IgD-negative memory B cell (primary cell): ENCODE data around the gene ERMP1. TPM values are rescaled to one million over a fixed set of nuclear protein-coding genes. Genes with fewer than 3 reads are reported as not detected.
A peak's percentile ranks its signal among the peaks of the same experiment; 100 is the strongest.
"Not testable (repeated sequence)": the region's sequence is repeated elsewhere in the genome, so short reads cannot be mapped to it uniquely, and the experiment has no call there.

Experiments used
- H3K27ac Mint-ChIP-seq, 3 donors: one replicate each; pipeline ENCODE4 v1.8.0; 2020 to 2022; ENCODE audit warnings: mild to moderate bottlenecking in 3 of 3, mixed read lengths in 3 of 3, moderate library complexity in 1 of 3
- H3K27me3 Mint-ChIP-seq: one replicate; pipeline ENCODE4 v1.8.0; 2021; ENCODE audit warnings: mixed read lengths
- H3K36me3 Mint-ChIP-seq: one replicate; pipeline ENCODE4 v1.8.0; 2020; ENCODE audit warnings: mild to moderate bottlenecking, mixed read lengths
- H3K4me1 Mint-ChIP-seq, 3 donors: one replicate each; pipeline ENCODE4 v1.8.0; 2020 to 2022; ENCODE audit warnings: mixed read lengths in 3 of 3, mild to moderate bottlenecking in 1 of 3
- H3K4me3 Mint-ChIP-seq, 4 donors: one replicate each; pipeline ENCODE4 v1.8.0; 2020 to 2022; ENCODE audit warnings: mild to moderate bottlenecking in 4 of 4, mixed read lengths in 4 of 4, moderate library complexity in 3 of 4
- H3K9me3 Mint-ChIP-seq, 3 donors: one replicate each; pipeline ENCODE4 v1.8.0; 2020 to 2021; ENCODE audit warnings: mixed read lengths in 3 of 3, mild to moderate bottlenecking in 1 of 3
- polyA plus RNA-seq: library from polyadenylated mRNA; unstranded; fragments of 300-500 nt; fragmentation: Illumina TruSeq; gene quantifications from one replicate; pipeline ENCODE4 v1.2.3, GENCODE V29; 2021

Gene ERMP1
- polyA plus RNA-seq, 1 donor from 2014 or later = 6.7 TPM

GRCh38 chr9:5787759-5788302 is 45.1 kb downstream of the ERMP1 start:
- peaks cover 35% of the 10 kb centered on the region for H3K36me3 Mint-ChIP-seq
- H3K27me3 Mint-ChIP-seq = no peaks in the 10 kb centered on the region
- no peak overlapping the region for H3K4me3 Mint-ChIP-seq
- no peak overlapping the region for H3K27ac Mint-ChIP-seq
- H3K9me3 Mint-ChIP-seq = peaks cover 4 to 7% (median 4%) of the 10 kb centered on the region in 3 donors
- H3K4me1 Mint-ChIP-seq = peaks cover 11 to 23% (median 12%) of the 10 kb centered on the region in 3 donors

GRCh38 chr9:5787220-5787619 is 45.7 kb downstream of the ERMP1 start:
- Mint-ChIP-seq H3K4me1 (peaks cover 11 to 21% (median 12%) of the 10 kb centered on the region in 3 donors), H3K9me3 (peaks cover 5 to 7% (median 6%) of the 10 kb centered on the region in 3 donors), H3K27me3 (no peaks in the 10 kb centered on the region), H3K36me3 (peaks cover 38% of the 10 kb centered on the region), H3K27ac (peak overlapping the region in 1 of 3 donors; percentile 23), H3K4me3 (no peak overlapping the region)

- H3K27ac Mint-ChIP-seq = peak overlapping the region in 1 of 3 donors; percentile 59
- H3K9me3 Mint-ChIP-seq = peaks cover 5 to 9% (median 6%) of the 10 kb centered on the region in 3 donors
- no peaks in the 10 kb centered on the region for H3K27me3 Mint-ChIP-seq
- H3K36me3 Mint-ChIP-seq = peaks cover 43% of the 10 kb centered on the region
- peaks cover 9 to 18% (median 11%) of the 10 kb centered on the region in 3 donors for H3K4me1 Mint-ChIP-seq
- no peak overlapping the region for H3K4me3 Mint-ChIP-seq
Observed at GRCh38 chr9:5786370-5787127, 46.4 kb downstream of the ERMP1 start.

GRCh38 chr9:5784526-5785315 is 48.2 kb downstream of the ERMP1 start:
- peaks cover 0 to 8% (median 5%) of the 10 kb centered on the region in 3 donors for H3K4me1 Mint-ChIP-seq

GRCh38 chr9:5783982-5784381 is 48.9 kb downstream of the ERMP1 start:
- H3K27me3 Mint-ChIP-seq = no peaks in the 10 kb centered on the region
- H3K36me3 Mint-ChIP-seq = peaks cover 41% of the 10 kb centered on the region
- H3K27ac Mint-ChIP-seq = peak overlapping the region in 1 of 3 donors; percentile 43
- peaks cover 8 to 14% (median 10%) of the 10 kb centered on the region in 3 donors for H3K9me3 Mint-ChIP-seq
- H3K4me1 Mint-ChIP-seq = peaks cover 0 to 5% (median 3%) of the 10 kb centered on the region in 3 donors
- H3K4me3 Mint-ChIP-seq = no peak overlapping the region

More at GRCh38 chr9:5784526-5785315, 48.2 kb downstream of the ERMP1 start:
- Mint-ChIP-seq H3K27me3 (no peaks in the 10 kb centered on the region), H3K36me3 (peaks cover 43% of the 10 kb centered on the region), H3K27ac (peak overlapping the region in 2 of 3 donors; percentile 8 to 43), H3K4me3 (no peak overlapping the region), H3K9me3 (peaks cover 8 to 14% (median 10%) of the 10 kb centered on the region in 3 donors)

GRCh38 chr9:5783420-5783819 is 49.5 kb downstream of the ERMP1 start:
- not testable (repeated sequence) for H3K4me3 Mint-ChIP-seq, H3K27me3 Mint-ChIP-seq, H3K4me1 Mint-ChIP-seq
- Mint-ChIP-seq H3K9me3 (peaks cover 8 to 15% (median 10%) of the 10 kb centered on the region in 3 donors), H3K27ac (peak overlapping the region in 1 of 3 donors; percentile 20), H3K36me3 (peaks cover 41% of the 10 kb centered on the region)

- H3K4me1 Mint-ChIP-seq, H3K27ac Mint-ChIP-seq: not testable (repeated sequence)
- H3K9me3 Mint-ChIP-seq = peaks cover 8 to 19% (median 10%) of the 10 kb centered on the region in 3 donors
Observed at GRCh38 chr9:5779705-5780218, 53.2 kb downstream of the ERMP1 start.

GRCh38 chr9:5778805-5779204 is 54.1 kb downstream of the ERMP1 start:
- peaks cover 8 to 19% (median 10%) of the 10 kb centered on the region in 3 donors for H3K9me3 Mint-ChIP-seq
- no peak overlapping the region for H3K4me3 Mint-ChIP-seq
- H3K36me3 Mint-ChIP-seq = peaks cover 39% of the 10 kb centered on the region
- no peak overlapping the region for H3K27ac Mint-ChIP-seq
- no peaks in the 10 kb centered on the region for H3K4me1 Mint-ChIP-seq
- no peaks in the 10 kb centered on the region for H3K27me3 Mint-ChIP-seq

More at GRCh38 chr9:5779705-5780218, 53.2 kb downstream of the ERMP1 start:
- not testable (repeated sequence) for H3K4me3 Mint-ChIP-seq, H3K27me3 Mint-ChIP-seq
- peaks cover 33% of the 10 kb centered on the region for H3K36me3 Mint-ChIP-seq

- Mint-ChIP-seq H3K36me3 (peaks cover 23% of the 10 kb centered on the region), H3K27me3 (no peaks in the 10 kb centered on the region), H3K9me3 (peaks cover 0 to 4% (median 2%) of the 10 kb centered on the region in 3 donors), H3K27ac (no peak overlapping the region), H3K4me1 (no peaks in the 10 kb centered on the region), H3K4me3 (no peak overlapping the region)
Observed at GRCh38 chr9:5773324-5773999, 59.5 kb downstream of the ERMP1 start.

GRCh38 chr9:5767968-5768932 is 64.7 kb downstream of the ERMP1 start:
- Mint-ChIP-seq H3K9me3 (peaks cover 0 to 3% (median 0%) of the 10 kb centered on the region in 3 donors), H3K4me3 (no peak overlapping the region), H3K27me3 (no peaks in the 10 kb centered on the region), H3K27ac (no peak overlapping the region), H3K36me3 (peaks cover 21% of the 10 kb centered on the region), H3K4me1 (no peaks in the 10 kb centered on the region)

GRCh38 chr9:5764130-5764868 is 68.6 kb downstream of the ERMP1 start:
- peaks cover 0 to 3% (median 0%) of the 10 kb centered on the region in 3 donors for H3K9me3 Mint-ChIP-seq
- no peaks in the 10 kb centered on the region for H3K27me3 Mint-ChIP-seq
- H3K36me3 Mint-ChIP-seq = peaks cover 18% of the 10 kb centered on the region
- H3K27ac Mint-ChIP-seq = peak overlapping the region; percentile 11 to 84 (median 33)
- H3K4me3 Mint-ChIP-seq = no peak overlapping the region
- peaks cover 0 to 4% (median 2%) of the 10 kb centered on the region in 3 donors for H3K4me1 Mint-ChIP-seq

GRCh38 chr9:5762421-5762820 is 70.5 kb downstream of the ERMP1 start:
- peaks cover 0 to 4% (median 2%) of the 10 kb centered on the region in 3 donors for H3K4me1 Mint-ChIP-seq
- H3K27ac Mint-ChIP-seq = peak overlapping the region in 2 of 3 donors; percentile 22 to 66
- H3K9me3 Mint-ChIP-seq = peaks cover 0 to 3% (median 0%) of the 10 kb centered on the region in 3 donors
- peak overlapping the region in 1 of 4 donors; percentile 10 for H3K4me3 Mint-ChIP-seq
- H3K36me3 Mint-ChIP-seq = peaks cover 16% of the 10 kb centered on the region
- H3K27me3 Mint-ChIP-seq = no peaks in the 10 kb centered on the region

GRCh38 chr9:5760338-5760737 is 72.6 kb downstream of the ERMP1 start:
- peak overlapping the region in 2 of 3 donors; percentile 19 to 32 for H3K27ac Mint-ChIP-seq
- peaks cover 11% of the 10 kb centered on the region for H3K36me3 Mint-ChIP-seq
- no peak overlapping the region for H3K4me3 Mint-ChIP-seq
- H3K4me1 Mint-ChIP-seq = peaks cover 0 to 4% (median 2%) of the 10 kb centered on the region in 3 donors
- H3K9me3 Mint-ChIP-seq = no peaks in the 10 kb centered on the region
- no peaks in the 10 kb centered on the region for H3K27me3 Mint-ChIP-seq
